NCI-H82 treated with DMSO at 0.1 percent for 48 hours (cell line): Measurements from ENCODE around the gene FGD5.

Experiments
- DNase-seq: peaks from one replicate; lab custom pipeline; 2025; ENCODE audit not compliant: unreplicated experiment; lab: John Stamatoyannopoulos, UW

The FGD5 gene

DNA sequence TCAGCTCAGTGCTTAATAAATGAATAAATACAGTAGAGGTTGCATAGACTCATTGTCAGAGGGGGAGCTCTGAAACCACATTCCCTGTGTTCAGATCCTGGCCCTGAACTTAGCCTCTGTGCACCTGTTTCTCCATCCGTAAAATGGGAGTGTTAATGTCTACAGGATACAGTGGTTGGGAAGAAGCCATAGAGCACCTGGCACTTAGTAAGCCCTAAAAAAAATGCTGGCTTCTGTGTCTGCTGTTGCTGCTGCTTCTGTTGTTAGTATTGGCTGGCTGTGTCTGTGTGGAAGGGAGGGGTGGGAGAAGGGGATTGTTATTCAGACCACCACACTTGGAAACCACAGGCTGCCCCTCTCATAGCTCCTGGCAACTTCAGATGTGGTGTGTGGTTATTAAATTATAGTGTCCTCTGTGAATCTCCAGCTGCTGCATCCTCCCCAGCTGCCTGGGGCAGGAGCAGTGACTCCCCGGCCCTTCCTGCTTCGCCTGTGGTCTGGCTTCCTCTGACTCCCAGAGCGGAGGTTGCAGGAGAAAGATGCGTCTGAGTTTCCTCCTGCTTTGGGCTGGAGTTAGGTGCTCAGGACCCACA lies 31.0 kb downstream of the FGD5 start:
- DNase-seq = no peak

DNA sequence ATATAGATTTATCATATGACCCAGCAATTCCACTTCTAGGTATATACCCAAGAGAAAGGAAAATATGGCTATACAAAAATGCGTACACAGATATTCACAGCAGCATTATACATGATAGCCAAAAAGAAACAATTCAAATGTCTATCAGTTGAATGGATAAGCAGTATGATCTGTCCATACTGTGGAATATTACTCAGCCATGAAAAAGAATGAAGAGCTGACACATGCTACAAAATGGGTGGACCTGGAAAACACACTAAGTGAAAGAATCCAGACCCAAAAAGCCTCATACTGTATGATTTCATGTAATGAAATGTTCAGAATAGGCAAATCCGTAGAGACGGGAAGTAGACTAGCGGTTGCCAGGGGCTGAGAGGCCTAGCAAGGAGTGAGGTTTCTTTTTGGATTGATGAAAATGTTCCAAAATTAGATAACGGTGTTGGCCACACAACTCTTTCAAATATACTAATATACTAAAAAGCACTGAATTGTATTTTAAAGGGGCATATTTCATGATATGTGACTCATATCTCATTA lies 33.4 kb downstream of the FGD5 start:
- no peak for DNase-seq

DNA sequence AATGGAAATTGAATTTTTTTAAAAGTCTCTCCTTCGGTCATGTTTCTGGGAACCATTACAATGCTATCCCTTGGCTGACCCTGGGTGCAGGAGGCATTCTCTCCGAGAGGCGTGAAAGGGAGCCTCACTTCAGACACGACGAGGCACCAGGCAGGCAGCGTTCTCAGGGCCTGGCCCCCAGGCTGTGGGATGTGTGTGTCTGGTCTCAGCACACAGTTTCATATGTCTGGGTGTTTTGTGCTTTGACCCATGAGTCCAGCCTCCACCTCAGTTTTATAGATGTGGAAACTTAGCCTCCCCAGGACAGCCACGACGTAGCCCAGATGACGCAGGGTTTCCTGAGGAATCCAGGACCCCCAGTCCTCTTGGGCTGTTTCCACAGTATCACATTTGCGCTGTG lies 34.0 kb downstream of the FGD5 start:
- no peak for DNase-seq

- DNase-seq = no peak
Measured at GRCh38 chr3:14853271-14853951, 34.6 kb downstream of the FGD5 start.

DNA sequence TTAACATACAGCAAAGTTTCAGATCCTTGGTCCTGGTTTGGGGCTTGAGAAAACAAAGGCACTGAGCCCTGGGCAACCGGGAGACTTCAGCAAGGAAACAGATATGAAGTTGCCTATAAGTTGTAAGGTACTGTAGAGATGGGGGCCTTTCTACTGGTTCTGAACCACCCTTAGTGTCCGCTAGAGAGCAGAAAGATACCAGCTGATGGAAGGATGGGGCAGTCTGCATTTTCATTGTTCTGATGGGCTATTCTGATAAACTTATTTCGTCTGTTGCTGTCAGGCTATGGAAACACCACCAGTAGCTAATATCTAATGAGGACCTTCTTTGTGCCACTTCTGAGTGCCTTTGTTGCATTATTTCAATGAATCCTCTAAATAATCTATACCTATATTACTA lies 38.7 kb downstream of the FGD5 start:
- no peak for DNase-seq

DNA sequence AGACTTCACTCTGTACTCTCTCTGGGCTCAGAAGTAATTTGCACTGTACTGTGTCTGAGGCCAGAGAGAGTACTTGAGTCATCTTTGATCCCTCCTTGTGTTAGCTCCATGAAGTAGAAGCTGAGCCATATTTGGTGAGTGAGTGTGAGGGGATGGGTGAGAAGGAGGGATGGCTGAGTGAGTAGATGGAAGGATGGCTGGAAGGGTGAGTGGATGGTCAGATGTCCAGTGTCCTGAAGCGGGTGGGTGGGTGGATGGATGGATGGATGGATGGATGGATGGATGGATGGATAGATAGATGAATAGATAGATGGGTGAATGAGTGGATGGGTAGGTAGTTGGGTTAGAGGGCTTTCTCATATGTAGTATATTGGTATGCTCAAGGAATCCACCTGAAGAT lies 39.3 kb downstream of the FGD5 start:
- no peak for DNase-seq

DNA sequence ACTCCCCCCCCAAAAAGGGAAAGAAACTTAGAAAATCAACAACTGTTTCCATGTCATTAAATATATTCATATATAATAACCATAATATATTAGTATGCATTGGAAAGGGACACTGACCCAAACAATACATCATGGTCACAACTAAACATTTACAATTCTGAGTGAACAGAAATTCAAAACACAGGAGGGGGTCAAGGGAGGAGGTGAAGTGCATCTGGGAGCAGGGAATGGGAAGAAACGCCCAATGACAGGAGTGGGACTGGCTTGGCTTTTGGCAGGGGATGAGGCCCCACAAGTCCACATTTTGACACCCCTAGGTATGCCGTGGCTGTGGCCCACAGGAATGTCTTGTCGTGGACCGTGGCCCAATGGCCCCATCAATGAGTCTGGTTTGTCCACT lies 41.1 kb downstream of the FGD5 start:
- no peak for DNase-seq

DNA sequence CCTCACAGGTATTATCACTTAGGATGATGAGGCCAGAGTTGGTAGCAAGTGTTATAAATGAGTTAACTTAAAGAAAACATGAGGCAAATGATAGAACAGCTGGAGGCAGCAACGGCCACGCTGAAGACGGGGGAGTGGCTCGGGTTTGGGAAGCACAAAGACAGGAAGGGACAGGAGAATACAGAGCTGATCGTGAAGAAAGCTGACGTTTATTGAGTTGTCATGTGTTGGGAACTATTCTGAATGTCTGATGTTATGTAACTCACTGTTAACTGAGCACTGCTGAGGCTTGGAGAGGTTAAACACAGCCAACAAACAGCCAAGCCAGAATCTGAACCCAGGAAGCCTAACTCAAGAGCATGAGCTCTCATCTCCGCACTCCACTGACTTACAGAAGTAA lies 42.3 kb downstream of the FGD5 start:
- DNase-seq = no peak

DNA sequence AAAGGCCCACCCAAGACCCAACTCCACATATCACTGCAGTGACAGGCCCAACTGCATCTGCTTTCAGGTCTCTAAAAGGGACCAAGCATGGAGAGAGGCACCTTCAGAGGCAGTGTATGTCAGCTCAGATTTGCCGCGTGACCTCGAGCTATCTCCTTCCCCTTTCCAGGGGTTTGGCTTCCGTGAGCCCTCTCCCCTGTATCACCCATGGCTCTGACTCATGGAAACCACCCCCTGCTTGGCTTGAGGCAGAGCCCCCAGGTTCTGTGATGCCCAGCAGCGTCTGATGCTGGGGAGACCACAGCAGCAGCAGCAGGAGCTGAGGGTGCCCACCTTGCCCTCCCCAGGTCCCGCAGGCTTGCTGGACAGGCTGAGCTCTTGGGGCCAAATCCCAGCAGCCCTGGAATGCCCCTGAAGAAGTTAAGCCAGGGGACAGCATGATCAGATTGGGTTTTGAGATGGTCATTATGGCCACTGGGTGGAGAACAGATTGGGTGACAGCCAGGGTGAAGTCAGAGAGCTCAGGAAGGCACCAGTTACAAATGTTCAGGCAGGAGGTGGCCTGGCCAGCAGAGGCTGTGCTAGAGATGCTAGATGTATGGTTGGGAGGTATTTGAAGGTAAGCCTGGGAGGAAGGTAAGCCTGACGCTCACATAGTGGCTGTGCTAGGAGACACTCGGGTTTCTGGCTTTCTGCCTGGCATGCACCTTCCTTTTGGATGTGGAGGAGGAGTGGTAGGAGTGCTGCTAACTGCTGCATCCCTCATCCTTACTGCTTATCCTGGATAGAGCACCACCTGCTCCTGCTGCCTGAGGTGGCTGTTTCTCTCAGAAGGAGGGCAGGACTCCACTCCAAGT lies 42.9 kb downstream of the FGD5 start:
- no peak for DNase-seq

DNA sequence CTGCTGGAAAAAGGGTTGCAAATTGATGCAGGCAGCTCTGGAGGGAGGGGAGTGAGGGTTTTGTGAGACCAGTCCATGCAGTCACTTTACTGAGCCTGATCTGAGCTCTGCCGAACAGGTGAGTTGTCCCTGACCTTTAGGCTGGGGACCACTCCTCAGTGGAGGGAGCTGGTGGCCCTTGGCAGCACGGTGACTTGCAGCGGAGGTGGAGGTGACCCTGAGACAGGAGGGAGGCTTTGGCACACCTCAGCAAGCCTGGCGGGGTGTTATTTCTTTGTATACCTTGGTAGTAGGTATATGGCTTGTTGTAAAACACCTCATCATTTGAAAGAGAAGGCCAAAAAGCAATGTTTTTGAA lies 43.5 kb downstream of the FGD5 start:
- no peak for DNase-seq

DNA sequence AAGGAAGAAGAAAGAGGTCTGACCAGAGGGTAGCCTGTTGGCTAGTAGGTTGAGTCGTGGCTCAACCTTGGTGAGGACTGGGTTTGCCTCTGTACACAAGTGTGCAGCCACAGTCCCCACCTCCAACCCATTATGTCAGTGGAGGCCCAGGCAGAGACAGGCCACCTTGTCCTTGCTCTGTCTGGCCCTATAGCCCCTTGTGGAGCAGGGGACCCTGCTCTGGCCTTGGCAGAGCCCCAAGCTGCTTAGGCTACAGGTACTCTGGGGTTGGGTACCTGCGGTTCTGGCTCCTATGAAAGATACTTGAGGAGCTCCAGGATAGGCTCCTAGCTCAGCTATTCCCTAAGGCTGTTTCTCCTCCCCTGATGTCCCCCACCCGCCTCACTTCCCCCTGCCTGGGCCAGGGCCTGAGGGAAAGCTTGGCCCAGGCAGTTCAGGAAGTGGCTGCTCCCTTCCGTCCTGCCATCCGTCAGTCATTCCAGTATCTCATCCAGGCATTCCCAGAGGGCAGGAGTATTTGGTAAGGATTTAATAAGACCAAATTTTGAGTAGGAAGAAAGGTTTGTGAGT lies 44.0 kb downstream of the FGD5 start:
- no peak for DNase-seq

DNA sequence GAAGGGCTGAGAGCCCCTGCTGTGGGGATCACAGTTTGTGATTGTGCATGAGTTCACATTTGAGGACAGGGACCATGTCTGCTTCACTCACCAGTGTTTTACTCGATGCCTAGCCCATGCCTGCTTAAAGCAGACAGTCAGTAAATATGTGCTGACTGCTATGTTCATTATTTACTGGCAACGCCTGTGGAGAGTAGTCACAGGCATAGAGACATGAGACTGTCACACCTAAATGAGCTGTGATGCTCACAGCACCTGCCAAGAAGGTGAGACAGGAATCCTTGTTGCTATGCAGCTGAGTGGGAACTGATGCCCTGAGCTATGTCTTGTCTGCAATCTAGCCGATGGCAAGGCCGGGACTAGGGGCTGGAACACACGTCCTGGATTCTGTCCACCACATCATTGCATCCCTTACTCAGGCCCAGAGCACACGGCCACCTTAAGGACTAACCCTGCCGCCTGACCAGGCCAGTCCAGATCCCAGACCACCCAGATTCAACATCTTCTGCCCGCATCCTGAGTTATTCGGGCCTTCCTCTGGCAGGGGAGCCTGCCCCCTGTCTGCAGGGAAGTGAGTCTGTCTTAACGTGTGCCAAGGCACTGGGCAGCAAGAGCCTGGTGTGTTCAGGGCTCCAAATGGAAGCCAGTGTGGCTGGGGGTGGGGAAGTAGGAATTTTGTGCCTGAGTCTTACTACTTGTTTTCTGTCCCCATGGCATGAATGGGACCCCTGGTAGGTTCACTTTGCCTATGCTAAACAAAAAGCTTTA lies 44.8 kb downstream of the FGD5 start:
- no peak for DNase-seq

- no peak for DNase-seq
Measured at GRCh38 chr3:14864131-14864530, 45.4 kb downstream of the FGD5 start.

DNA sequence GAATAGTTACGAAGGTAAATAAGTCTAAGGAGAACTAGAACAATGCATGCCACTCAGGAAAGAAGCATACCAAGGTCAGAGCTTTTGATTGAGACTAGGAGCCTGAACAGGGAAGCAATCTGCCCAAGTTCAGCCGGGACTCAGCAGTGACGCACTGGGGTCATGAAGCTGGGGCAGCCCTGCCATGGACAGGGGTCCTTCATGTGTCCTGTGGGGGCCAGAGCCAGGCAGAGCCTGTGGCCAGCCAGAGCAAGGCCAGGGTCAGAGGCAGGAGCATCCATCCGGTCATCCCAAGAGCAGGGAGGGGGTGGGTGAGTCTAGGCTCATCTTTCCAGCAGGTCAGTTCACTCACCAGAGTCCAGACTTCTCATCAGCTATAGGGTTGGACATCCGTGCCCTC lies 47.9 kb downstream of the FGD5 start:
- no peak for DNase-seq

- DNase-seq = no peak
Measured at GRCh38 chr3:14867936-14868570, 49.3 kb downstream of the FGD5 start.

- no peak for DNase-seq
Measured at GRCh38 chr3:14869917-14870782, 51.4 kb downstream of the FGD5 start.

GRCh38 chr3:14870783-14871060 lies 52.0 kb downstream of the FGD5 start:
- DNase-seq = no peak

DNA sequence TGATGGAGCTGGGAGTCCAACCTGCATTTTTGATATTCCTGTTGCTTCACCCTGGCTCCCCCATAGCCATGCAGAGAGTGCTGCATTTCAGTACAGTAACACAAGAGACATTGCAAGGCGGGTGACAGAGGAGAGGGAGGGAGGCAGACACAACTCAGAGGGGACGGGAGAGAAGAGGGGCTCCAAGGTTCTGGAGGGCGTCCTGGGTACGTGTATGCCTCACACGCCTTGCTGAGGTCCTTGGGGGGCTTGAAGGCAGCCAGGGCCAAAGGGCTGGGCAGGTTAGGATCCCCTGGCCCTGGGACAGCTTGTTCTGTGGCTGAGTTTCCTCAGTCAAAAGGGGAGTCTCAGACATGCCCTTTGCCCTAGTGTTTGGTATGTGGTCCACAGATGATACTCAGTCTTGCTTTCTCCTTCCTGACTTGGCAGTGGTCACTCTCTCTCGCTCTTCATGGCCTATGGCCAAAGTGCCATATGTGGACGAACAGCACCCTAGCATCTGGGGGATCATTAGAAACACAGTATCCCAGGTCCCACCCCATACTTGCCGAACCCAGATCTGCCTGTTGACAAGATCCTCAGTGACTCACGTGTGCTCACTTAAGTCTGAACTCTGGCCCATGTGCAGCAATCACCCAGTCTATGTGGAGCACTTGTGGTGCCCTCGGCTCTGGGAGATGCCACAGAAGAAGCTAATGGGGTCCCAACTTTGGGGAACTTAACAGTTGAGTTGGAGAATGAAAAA lies 52.9 kb downstream of the FGD5 start:
- DNase-seq = no peak

GRCh38 chr3:14872706-14873105 lies 53.9 kb downstream of the FGD5 start:
- DNase-seq = no peak
